BE2C (cell line): ENCODE results near the gene ABCC6.
"Not testable (repeated sequence)": the region's sequence is repeated elsewhere in the genome, so short reads cannot be mapped to it uniquely, and the experiment has no call there.

Experiments
- DNase-seq: peaks from one replicate; pipeline ENCODE4 v3.0.0-alpha.2; 2020
- H3K27me3 ChIP-seq: fragments of 250-450 bp; sonication (Bioruptor Pico); 2 replicates; pipeline ENCODE4 v1.5.1; 2020; ENCODE audit warnings: mild to moderate bottlenecking
- H3K36me3 ChIP-seq: fragments of 250-450 bp; sonication (Bioruptor Pico); 2 replicates; pipeline ENCODE4 v1.5.1; 2020; ENCODE audit warnings: mild to moderate bottlenecking
- H3K4me1 ChIP-seq: fragments of 250-450 bp; sonication (Bioruptor Pico); 2 replicates; pipeline ENCODE4 v1.5.1; 2020
- H3K4me3 ChIP-seq: 2 replicates; pipeline ENCODE4 v1.5.1; 2011; ENCODE audit warnings: low read depth, low read length
- H3K9me3 ChIP-seq: fragments of 250-450 bp; sonication (Bioruptor Pico); 2 replicates; pipeline ENCODE4 v1.5.1; 2020
- CTCF ChIP-seq: IDR thresholded peaks from 2 replicates; pipeline ENCODE4 v1.5.1; 2012; ENCODE audit warnings: mild to moderate bottlenecking, low read depth, low read length

Gene ABCC6

GRCh38 chr16:16163109-16163508, 60.2 kb downstream of the ABCC6 start:
- H3K4me1 ChIP-seq: no peaks in the 10 kb centered on the region
- no peak for DNase-seq
- no peaks in the 10 kb centered on the region for H3K27me3 ChIP-seq
- H3K36me3 ChIP-seq: no peaks in the 10 kb centered on the region
- TF ChIP-seq CTCF: no peak
- peaks cover 6% of the 10 kb centered on the region; the same call in 1 of the 2 replicates for H3K9me3 ChIP-seq
- H3K4me3 ChIP-seq: no peak overlapping the region

DNA sequence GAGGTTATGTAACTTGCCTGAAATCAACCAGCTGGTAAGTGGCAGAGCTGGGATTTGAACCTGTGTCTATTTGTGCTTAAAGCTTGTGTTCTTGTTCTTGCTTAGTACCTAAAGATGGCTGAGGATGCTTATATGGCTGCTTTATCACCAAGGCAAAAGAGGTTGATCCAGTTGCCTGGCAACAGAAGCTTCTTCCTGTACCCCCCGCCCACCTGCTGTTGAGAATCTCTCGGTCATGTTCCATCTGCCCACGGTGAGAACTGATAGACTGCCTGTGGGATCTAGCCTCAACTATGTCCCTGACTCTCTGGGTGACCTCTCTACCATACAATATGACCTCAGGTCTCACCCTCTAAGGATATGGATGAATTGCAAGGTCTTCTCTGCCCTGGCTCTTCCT, 60.7 kb downstream of the ABCC6 start:
- DNase-seq: no peak
- Histone ChIP-seq H3K36me3 (no peaks in the 10 kb centered on the region), H3K4me3 (no peak overlapping the region), H3K4me1 (no peaks in the 10 kb centered on the region), H3K27me3 (no peaks in the 10 kb centered on the region), H3K9me3 (peaks cover 6% of the 10 kb centered on the region; the same call in 1 of the 2 replicates)
- no peak for TF ChIP-seq CTCF

DNA sequence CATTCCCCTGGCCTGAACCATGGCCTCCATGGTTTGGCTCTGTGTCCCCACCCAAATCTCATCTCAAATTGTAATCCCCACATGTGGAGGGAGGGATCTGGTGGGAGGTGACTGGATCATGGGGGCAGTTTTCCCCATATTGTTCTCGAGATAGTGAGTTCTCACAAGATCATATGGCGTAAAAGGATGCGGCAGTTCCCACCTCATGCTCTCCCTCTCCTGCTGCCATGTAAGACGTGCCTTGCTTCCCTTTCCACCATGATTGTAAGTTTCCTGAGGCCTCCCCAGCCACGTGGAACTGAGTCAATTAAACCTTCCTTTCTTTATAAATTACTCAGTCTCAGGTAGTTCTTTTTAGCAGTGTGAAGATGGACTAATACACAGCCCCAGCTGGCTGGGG, 61.5 kb downstream of the ABCC6 start:
- DNase-seq: not testable (repeated sequence)

DNA sequence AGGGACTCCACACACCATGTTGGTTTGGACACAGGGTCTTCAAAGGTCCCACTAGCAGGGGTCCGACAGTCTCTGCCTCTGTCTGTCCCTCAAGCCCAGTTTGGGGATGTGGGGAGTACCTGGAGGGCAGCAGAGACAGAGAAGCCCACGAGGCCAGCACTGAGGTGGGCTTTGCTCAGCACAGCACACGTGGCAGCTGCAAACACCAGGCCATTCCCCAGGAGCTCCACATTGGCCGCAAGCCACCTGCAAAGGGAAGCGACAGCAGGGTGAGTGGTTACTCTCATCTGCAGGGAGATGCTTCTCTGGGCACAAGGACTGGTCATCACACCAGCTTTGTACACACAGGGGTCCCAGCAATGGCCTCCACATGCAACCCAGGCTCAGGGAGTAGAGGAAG, 62.0 kb downstream of the ABCC6 start:
- H3K4me3 ChIP-seq: no peak overlapping the region
- DNase-seq: no peak
- TF ChIP-seq CTCF: no peak
- no peaks in the 10 kb centered on the region for H3K36me3 ChIP-seq
- H3K4me1 ChIP-seq: no peaks in the 10 kb centered on the region
- H3K9me3 ChIP-seq: peaks cover 6% of the 10 kb centered on the region; the same call in 1 of the 2 replicates
- H3K27me3 ChIP-seq: no peaks in the 10 kb centered on the region

More for the DNA sequence above, 61.5 kb downstream of the ABCC6 start:
- H3K4me1 ChIP-seq, H3K27me3 ChIP-seq, H3K9me3 ChIP-seq, H3K36me3 ChIP-seq, H3K4me3 ChIP-seq: not testable (repeated sequence)

GRCh38 chr16:16159662-16160061, 63.6 kb downstream of the ABCC6 start:
- no peak for TF ChIP-seq CTCF
- no peak for DNase-seq
- Histone ChIP-seq H3K36me3 (no peaks in the 10 kb centered on the region), H3K4me1 (no peaks in the 10 kb centered on the region), H3K27me3 (no peaks in the 10 kb centered on the region), H3K4me3 (no peak overlapping the region), H3K9me3 (peaks cover 6% of the 10 kb centered on the region; the same call in 1 of the 2 replicates)

DNA sequence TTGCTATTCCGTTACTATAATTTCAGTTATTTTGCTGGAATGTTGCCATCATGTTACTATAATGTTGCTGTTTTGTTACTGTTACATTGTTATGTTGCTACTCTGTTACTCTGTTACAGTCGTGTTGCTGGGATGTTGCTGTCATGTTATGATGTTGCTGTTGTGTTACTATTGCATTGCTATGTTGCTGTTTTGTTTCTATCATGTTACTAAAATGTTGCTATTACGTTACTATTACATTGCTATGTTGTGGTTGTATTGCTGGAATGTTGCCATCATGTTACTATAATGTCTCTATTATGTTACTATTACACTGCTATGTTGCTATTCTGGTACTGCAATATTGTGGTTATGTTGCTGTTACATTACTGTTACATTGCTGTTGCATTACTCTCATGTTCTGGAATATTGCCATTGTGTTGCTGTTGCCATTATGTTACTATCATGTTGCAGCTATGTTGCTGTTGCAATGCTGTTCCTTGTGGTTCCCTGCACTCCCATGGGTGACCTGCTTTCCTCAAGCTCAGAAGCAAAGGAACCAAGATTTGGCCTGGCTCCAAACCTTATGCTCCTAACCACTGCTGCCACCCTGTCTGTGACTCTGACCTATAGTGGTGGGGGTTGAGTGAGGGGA, 64.4 kb downstream of the ABCC6 start:
- TF ChIP-seq CTCF: no peak
- Histone ChIP-seq H3K4me1 (no peaks in the 10 kb centered on the region), H3K4me3 (no peak overlapping the region), H3K36me3 (no peaks in the 10 kb centered on the region), H3K27me3 (no peaks in the 10 kb centered on the region), H3K9me3 (peaks cover 6% of the 10 kb centered on the region; the same call in 1 of the 2 replicates)
- DNase-seq: no peak
